ENCODE measurements around the gene TRAK1.

The TRAK1 gene

GRCh38 chr3:42128526-42128925 is 37.4 kb downstream of the TRAK1 start:
- no peak for DNase-seq

GRCh38 chr3:42129014-42129953 is 38.1 kb downstream of the TRAK1 start:
- no peak for DNase-seq

GRCh38 chr3:42130007-42130328 is 38.8 kb downstream of the TRAK1 start:
- DNase-seq = no peak

GRCh38 chr3:42130329-42131070 is 39.3 kb downstream of the TRAK1 start:
- DNase-seq = no peak

GRCh38 chr3:42133500-42134298 is 42.5 kb downstream of the TRAK1 start:
- no peak for DNase-seq

GRCh38 chr3:42134867-42135464 is 43.8 kb downstream of the TRAK1 start:
- no peak for DNase-seq

- no peak for DNase-seq
Measured at GRCh38 chr3:42139621-42140453, 48.7 kb downstream of the TRAK1 start.

- no peak for DNase-seq
Measured at GRCh38 chr3:42140665-42141203, 49.6 kb downstream of the TRAK1 start.

GRCh38 chr3:42143440-42143839 is 52.3 kb downstream of the TRAK1 start:
- no peak for DNase-seq

GRCh38 chr3:42144209-42144608 is 53.1 kb downstream of the TRAK1 start:
- DNase-seq = no peak

GRCh38 chr3:42148086-42148848 is 57.1 kb downstream of the TRAK1 start:
- DNase-seq = no peak

GRCh38 chr3:42148982-42149432 is 57.9 kb downstream of the TRAK1 start:
- DNase-seq = no peak

- DNase-seq = no peak
Measured at GRCh38 chr3:42149532-42149931, 58.4 kb downstream of the TRAK1 start.

- DNase-seq = no peak
Measured at GRCh38 chr3:42149975-42150374, 58.8 kb downstream of the TRAK1 start.

- no peak for DNase-seq
Measured at GRCh38 chr3:42151596-42152168, 60.5 kb downstream of the TRAK1 start.

GRCh38 chr3:42152193-42152592 is 61.0 kb downstream of the TRAK1 start:
- no peak for DNase-seq

GRCh38 chr3:42153039-42153438 is 61.9 kb downstream of the TRAK1 start:
- no peak for DNase-seq

GRCh38 chr3:42157540-42158538 is 66.7 kb downstream of the TRAK1 start:
- no peak for DNase-seq

- no peak for DNase-seq
Measured at GRCh38 chr3:42159147-42159546, 68.0 kb downstream of the TRAK1 start.

Measured in stimulated activated CD4-positive, alpha-beta T cell treated with anti-CD3 and anti-CD28 coated beads, Interleukin-2, amount 100 ng/mL, for 24 hours (primary cell).